ENCODE data around the gene TSPAN33.
"Not testable (repeated sequence)": the region's sequence is repeated elsewhere in the genome, so short reads cannot be mapped to it uniquely, and the experiment has no call there.

Gene TSPAN33, protein sequence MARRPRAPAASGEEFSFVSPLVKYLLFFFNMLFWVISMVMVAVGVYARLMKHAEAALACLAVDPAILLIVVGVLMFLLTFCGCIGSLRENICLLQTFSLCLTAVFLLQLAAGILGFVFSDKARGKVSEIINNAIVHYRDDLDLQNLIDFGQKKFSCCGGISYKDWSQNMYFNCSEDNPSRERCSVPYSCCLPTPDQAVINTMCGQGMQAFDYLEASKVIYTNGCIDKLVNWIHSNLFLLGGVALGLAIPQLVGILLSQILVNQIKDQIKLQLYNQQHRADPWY

DNA sequence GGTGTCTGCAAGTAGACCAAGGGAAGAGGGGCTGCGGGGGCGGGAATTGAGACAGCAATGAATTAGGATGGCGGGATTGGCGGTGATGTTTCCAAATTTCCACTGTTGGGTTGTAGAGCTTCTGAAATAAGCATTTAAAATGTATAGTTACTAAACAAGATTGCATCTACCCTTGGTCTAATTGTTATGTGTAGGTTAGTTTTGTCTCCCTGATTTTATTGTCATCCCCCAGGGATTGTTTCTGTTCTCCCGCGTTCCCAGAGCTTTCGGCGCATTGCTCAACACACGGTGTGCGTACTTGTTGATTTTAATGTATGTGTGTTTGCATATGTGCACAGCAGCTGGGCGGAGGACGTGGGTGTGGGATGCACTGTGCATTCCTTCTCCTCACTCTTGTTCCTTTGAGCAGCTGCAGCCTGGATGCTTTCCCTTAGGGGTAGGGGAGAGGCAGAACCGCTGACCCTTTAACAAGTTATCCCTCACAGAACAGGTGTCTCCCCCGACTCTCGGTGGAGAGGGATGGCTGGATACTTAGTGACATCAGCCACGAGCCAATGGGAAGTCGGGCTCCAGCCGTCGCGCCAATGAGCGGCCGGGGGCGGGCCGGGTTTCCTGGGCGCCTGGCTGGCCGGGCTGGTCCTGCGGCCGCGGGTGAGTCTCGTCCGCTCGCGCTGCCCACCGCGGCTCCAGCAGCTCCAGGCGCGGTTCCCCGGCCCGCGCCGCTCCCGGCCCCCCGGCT is at the start of gene TSPAN33:
Gene TSPAN33 (plus strand): TSS at position 613 of the 739 bp plus-strand sequence. CDS start 274 bp downstream, outside the sequence.
- DNase-seq = peak; percentile 72

GRCh38 chr7:129095258-129095657 is 49.2 kb upstream of the TSPAN33 start:
- no peak for DNase-seq

GRCh38 chr7:129098409-129099084 is 46.0 kb upstream of the TSPAN33 start:
- no peak for DNase-seq

GRCh38 chr7:129100827-129101166 is 43.7 kb upstream of the TSPAN33 start:
- DNase-seq = no peak

GRCh38 chr7:129101746-129102145 is 42.8 kb upstream of the TSPAN33 start:
- no peak for DNase-seq

- DNase-seq = no peak
Observed at GRCh38 chr7:129103561-129104324, 40.8 kb upstream of the TSPAN33 start.

DNA sequence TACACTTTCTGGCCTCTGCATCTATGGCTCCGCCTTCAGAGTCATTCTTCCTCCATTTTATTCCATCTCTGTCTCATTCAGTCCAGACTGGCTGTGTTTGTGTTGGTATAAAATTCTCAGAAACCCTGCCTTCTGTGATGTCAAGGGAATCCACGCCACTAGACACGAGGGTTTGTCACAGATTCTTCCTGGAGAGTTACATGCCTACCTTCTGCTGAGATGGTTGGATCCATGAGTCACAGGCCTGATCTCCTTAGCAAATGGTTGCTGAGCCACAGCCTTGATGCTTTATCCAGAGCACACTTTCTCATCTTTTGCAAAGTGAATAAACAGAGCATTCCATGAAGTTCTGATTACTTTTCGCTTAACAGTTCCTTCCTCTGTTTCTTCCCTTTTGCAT is 35.9 kb upstream of the TSPAN33 start:
- DNase-seq = no peak

GRCh38 chr7:129110258-129110981 is 34.1 kb upstream of the TSPAN33 start:
- no peak for DNase-seq

- no peak for DNase-seq
Observed at GRCh38 chr7:129110982-129111376, 33.5 kb upstream of the TSPAN33 start.

DNA sequence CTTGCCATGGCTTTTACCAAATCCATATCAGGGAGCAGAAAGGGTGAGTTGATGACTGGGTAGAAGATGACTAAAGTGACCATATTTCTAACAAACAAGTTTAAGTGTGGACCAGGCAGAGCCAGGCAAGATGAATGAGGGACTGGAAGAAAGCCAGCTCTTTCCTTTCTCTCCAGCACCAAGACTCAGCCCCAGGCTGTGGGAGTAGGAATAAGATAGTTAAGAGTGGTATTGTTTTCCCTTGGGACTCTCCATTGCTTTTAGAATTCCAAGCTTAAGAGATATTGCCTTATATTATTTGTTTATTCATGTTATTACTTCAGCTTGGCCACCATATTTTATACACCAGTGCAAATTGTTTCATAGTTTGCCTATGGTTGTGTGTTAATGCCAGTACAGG is 28.8 kb upstream of the TSPAN33 start:
- DNase-seq = no peak

- DNase-seq = no peak
Observed at GRCh38 chr7:129118182-129118581, 26.3 kb upstream of the TSPAN33 start.

GRCh38 chr7:129118976-129119375 is 25.5 kb upstream of the TSPAN33 start:
- no peak for DNase-seq

- DNase-seq = not testable (repeated sequence)
Observed at GRCh38 chr7:129121501-129122077, 22.9 kb upstream of the TSPAN33 start.

- DNase-seq = no peak
Observed at GRCh38 chr7:129122078-129122750, 22.3 kb upstream of the TSPAN33 start.

- DNase-seq = peak; percentile 43
Observed at GRCh38 chr7:129122751-129123509, 21.6 kb upstream of the TSPAN33 start.

DNA sequence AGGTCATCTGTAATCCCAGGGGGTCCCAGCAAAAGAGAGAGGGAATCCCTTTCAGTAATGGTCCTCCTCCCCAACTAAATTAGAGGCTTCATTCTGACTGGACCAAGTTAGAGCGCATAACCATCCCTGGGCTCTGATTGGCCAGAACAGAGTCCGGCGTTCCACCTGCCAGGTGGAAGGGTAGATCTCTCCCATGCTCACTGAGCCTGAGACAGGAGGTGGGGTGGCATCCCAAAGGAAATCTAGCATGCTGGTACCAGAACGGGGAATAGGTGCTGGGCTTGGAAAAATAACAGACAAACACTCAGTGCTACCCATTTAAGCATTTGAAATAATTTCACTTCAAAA is 21.0 kb upstream of the TSPAN33 start:
- no peak for DNase-seq

DNA sequence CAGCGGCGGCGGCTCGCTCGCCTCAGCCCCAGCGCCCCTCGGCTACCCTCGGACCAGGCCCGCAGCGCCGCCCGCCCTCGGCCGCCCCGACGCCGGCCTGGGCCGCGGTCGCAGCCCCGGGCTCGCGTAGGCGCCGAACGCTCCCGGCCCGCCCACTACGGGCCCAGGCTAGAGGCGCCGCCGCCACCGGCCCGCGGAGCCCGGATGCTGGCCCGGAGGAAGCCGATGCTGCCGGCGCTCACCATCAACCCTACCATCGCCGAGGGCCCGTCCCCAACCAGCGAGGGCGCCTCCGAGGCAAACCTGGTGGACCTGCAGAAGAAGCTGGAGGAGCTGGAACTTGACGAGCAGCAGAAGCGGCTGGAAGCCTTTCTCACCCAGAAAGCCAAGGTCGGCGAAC is 18.2 kb upstream of the TSPAN33 start:
- DNase-seq = no peak

DNA sequence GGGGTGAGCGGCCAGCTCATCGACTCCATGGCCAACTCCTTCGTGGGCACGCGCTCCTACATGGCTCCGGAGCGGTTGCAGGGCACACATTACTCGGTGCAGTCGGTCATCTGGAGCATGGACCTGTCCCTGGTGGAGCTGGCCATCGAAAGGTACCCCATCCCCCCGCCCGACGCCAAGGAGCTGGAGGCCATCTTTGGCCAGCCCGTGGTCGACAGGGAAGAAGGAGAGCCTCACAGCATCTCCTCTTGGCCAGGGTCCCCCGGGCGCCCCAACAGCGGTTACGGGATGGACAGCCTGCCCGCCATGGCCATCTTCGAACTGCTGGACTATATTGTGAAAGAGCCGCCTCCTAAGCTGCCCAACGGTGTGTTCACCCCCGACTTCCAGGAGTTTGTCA is 17.4 kb upstream of the TSPAN33 start:
- no peak for DNase-seq

- no peak for DNase-seq
Observed at GRCh38 chr7:129127601-129128000, 16.9 kb upstream of the TSPAN33 start.

DNA sequence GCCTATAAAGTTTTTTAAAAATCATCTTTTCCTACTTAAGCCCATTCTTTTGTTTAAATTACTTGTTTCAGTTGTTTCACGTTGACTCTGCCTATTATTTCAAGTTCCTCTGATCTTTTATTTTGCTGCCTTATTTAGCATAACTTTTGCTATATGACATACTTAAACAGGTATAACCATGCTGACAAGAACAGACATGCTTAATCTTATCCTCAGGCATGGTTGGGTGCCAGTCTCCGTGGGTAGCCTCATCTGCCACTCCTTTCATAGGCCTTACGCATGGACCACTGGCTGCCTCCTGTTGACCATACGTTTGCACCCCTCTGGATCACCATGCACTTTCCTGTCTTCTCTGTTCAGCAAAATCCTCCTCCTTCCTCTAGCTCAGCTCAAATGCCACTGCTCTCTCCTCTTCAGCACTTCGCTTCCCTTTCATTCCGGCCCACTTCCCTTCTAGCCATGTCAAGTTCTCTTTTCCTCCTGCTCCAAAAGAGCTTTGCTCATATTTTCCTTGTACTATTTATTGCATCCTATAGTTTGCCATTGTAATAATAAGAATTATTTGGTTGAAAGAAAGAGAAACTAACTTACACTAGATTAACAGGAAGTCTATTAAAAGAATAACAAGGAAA is 10.0 kb upstream of the TSPAN33 start:
- DNase-seq = no peak

Measured in left hindlimb (tissue), 1 donor.